ENCODE measurements around the gene CRHR1.

DNA sequence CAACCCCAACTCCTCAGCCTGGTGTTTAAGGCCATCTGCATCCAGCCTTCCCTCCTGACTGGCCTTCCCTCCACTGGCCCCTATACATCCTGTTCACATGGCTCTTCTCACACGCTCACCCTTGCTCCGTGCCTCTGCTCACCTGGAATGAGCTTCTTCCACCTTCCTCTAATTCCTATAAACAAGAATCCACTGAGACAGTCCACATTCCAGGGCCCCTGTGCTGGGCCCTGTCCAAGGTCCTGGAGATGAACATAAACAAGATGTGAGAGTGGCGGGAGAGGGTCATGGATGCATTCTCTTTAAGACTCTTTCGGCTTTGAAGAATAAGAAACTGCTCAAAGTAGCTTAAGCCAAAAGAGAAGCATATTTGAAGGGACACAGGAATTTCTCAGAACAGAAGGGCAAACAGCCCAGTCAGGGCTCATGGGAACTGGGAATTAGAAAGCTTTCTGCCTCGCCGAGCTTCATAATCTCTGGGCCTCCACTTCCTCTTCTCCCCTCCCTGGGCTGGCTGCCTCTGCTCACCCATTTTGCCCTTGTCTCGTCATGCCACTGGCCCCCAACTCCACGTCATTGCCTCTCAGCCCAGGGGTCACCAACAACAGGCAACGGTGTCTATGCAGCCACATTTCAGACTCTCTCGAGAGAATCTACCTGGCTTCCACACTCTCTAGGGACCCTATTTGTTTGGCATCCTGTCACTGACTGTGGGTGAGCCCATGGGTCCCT is 74.0 kb downstream of the CRHR1 start:
- no peak for TF ChIP-seq EZH2 (IDR thresholded peaks at IDR 0.05; ENCODE audit: insufficient read depth, poor library complexity, severe bottlenecking)
- TF ChIP-seq EZH2phosphoT487 (IDR thresholded peaks at IDR 0.05; ENCODE audit: insufficient read depth, low read depth) = no peak

Data from GM23248 (cell line).